Neural cell (in vitro differentiated cells): Measurements from ENCODE around the gene NRXN2. TPM values are rescaled to one million over a fixed set of nuclear protein-coding genes. Genes with fewer than 3 reads are reported as not detected.
A peak's percentile ranks its signal among the peaks of the same experiment; 100 is the strongest.

Source experiments
- H2AFZ ChIP-seq: fragments of 200-600, 300-800 bp; sonication (generic), shearing (Covaris generic); 2 replicates; pipeline ENCODE4 v1.6.0; 2014; ENCODE audit warnings: low read depth, mild to moderate bottlenecking, antibody characterized with exemption, low read length, moderate library complexity
- H3F3A ChIP-seq: fragments of 200-600 bp; shearing (Covaris generic); 2 replicates; pipeline ENCODE4 v1.6.1; 2016; ENCODE audit warnings: mild to moderate bottlenecking, moderate library complexity, mixed read lengths, antibody characterized with exemption, low read length; ENCODE audit not compliant: insufficient read depth, poor library complexity, severe bottlenecking
- H3K27ac ChIP-seq: fragments of 200-600, 300-800 bp; sonication (generic), shearing (Covaris generic); 2 replicates; pipeline ENCODE4 v1.5.1; 2014; ENCODE audit warnings: mild to moderate bottlenecking, low read length, moderate library complexity
- H3K27me3 ChIP-seq: fragments of 300-800, 200-600 bp; sonication (generic), shearing (Covaris generic); 2 replicates; pipeline ENCODE4 v1.6.0; 2014; ENCODE audit warnings: mild to moderate bottlenecking, low read depth, low read length, moderate library complexity; ENCODE audit not compliant: insufficient read depth
- H3K36me3 ChIP-seq: fragments of 300-800, 200-600 bp; sonication (generic), shearing (Covaris generic); 2 replicates; pipeline ENCODE4 v1.5.1; 2014; ENCODE audit warnings: mild to moderate bottlenecking, antibody characterized with exemption, low read length, moderate library complexity; ENCODE audit not compliant: insufficient read depth
- H3K4me2 ChIP-seq: fragments of 300-800, 200-600 bp; sonication (generic), shearing (Covaris generic); 2 replicates; pipeline ENCODE4 v1.6.0; 2014; ENCODE audit warnings: mild to moderate bottlenecking, low read length
- H3K4me3 ChIP-seq: fragments of 300-800, 200-600 bp; sonication (generic), shearing (Covaris generic); 2 replicates; pipeline ENCODE4 v1.5.1; 2014; ENCODE audit warnings: mild to moderate bottlenecking, low read length, moderate library complexity
- H3K79me2 ChIP-seq: fragments of 200-600 bp; shearing (Covaris generic); replicated peaks from 2 replicates; pipeline ENCODE4 v1.6.0; 2014; ENCODE audit warnings: mild to moderate bottlenecking, low read length, moderate library complexity; ENCODE audit not compliant: insufficient read depth
- H3K9ac ChIP-seq: fragments of 300-800, 200-600 bp; sonication (generic), shearing (Covaris generic); 2 replicates; pipeline ENCODE4 v1.6.1; 2016; ENCODE audit warnings: mild to moderate bottlenecking, low read length, mixed read lengths
- H3K9me2 ChIP-seq: fragments of 200-600 bp; shearing (Covaris generic); 2 replicates; pipeline ENCODE4 v1.6.1; 2016; ENCODE audit warnings: mild to moderate bottlenecking, low read length, mixed read lengths; ENCODE audit not compliant: insufficient read depth
- H3K9me3 ChIP-seq: fragments of 200-600, 300-800 bp; sonication (generic), shearing (Covaris generic); 2 replicates; pipeline ENCODE4 v1.6.1; 2016; ENCODE audit warnings: mild to moderate bottlenecking, mixed run types, low read length, moderate library complexity, mixed read lengths
- H4K20me1 ChIP-seq: fragments of 200-600 bp; shearing (Covaris generic); 2 replicates; pipeline ENCODE4 v1.6.1; 2016; ENCODE audit warnings: mild to moderate bottlenecking, mixed run types; ENCODE audit not compliant: insufficient read depth
- EP300 ChIP-seq: fragments of 450-650 bp; conservative IDR thresholded peaks from 2 replicates; pipeline ENCODE4 v1.6.1; 2014; ENCODE audit warnings: antibody characterized with exemption, mild to moderate bottlenecking, moderate library complexity; ENCODE audit not compliant: poor library complexity, severe bottlenecking
- EZH2 ChIP-seq: fragments of 200-600, 300-800 bp; shearing (Covaris generic), sonication (generic); IDR thresholded peaks from 2 replicates; pipeline ENCODE4 v1.6.1; 2014; ENCODE audit warnings: antibody characterized with exemption, low read length, borderline replicate concordance, mild to moderate bottlenecking; ENCODE audit not compliant: insufficient read depth, poor library complexity, severe bottlenecking
- MXI1 ChIP-seq: fragments of 450-650 bp; conservative IDR thresholded peaks from 2 replicates; pipeline ENCODE4 v1.6.1; 2014; ENCODE audit warnings: antibody characterized with exemption, mild to moderate bottlenecking; ENCODE audit not compliant: poor library complexity, severe bottlenecking
- POLR2AphosphoS5 ChIP-seq: IDR thresholded peaks from 2 replicates; pipeline ENCODE4 v1.6.1; 2012
- RAD21 ChIP-seq: fragments of 450-650 bp; conservative IDR thresholded peaks from 2 replicates; pipeline ENCODE4 v1.6.1; 2014; ENCODE audit warnings: antibody characterized with exemption, mild to moderate bottlenecking, moderate library complexity
- REST ChIP-seq: IDR thresholded peaks from 2 replicates; pipeline ENCODE4 v1.6.1; 2012; ENCODE audit warnings: borderline replicate concordance
- SMC3 ChIP-seq: fragments of 450-650 bp; conservative IDR thresholded peaks from 2 replicates; pipeline ENCODE4 v1.6.1; 2014; ENCODE audit warnings: antibody characterized with exemption, mild to moderate bottlenecking, moderate library complexity; ENCODE audit not compliant: poor library complexity
- TAF1 ChIP-seq: IDR thresholded peaks from 2 replicates; pipeline ENCODE4 v1.6.1; 2012; ENCODE audit warnings: low read depth
- polyA plus RNA-seq: library from polyadenylated mRNA; depleted of rRNA; stranded (reverse); fragments of >200 nt; gene quantifications from 2 replicates; pipeline ENCODE4 v1.2.3, GENCODE V29; 2014

NRXN2 gene
- polyA plus RNA-seq, 1 donor from 2014 or later, result 68.0 TPM

- TF ChIP-seq REST, result no peak
- TF ChIP-seq POLR2AphosphoS5, result no peak
- TF ChIP-seq EZH2, result no peak
These were observed 27.0 kb downstream of the NRXN2 start (continued) for GRCh38 chr11:64696045-64696444.

GRCh38 chr11:64695548-64695947 is 27.4 kb downstream of the NRXN2 start:
- H4K20me1 ChIP-seq, result no peaks in the 10 kb centered on the region
- TF ChIP-seq EZH2, result no peak
- TF ChIP-seq TAF1, result no peak
- no peak for TF ChIP-seq POLR2AphosphoS5
- no peak for TF ChIP-seq REST
- TF ChIP-seq RAD21, result no peak
- H3K36me3 ChIP-seq, result no peaks in the 10 kb centered on the region

GRCh38 chr11:64694821-64695365 is 28.1 kb downstream of the NRXN2 start:
- H3F3A ChIP-seq, result no peaks in the 10 kb centered on the region
- H4K20me1 ChIP-seq, result no peaks in the 10 kb centered on the region
- no peak overlapping the region for H2AFZ ChIP-seq
- peak overlapping the region; percentile 43 for H3K9ac ChIP-seq
- H3K27me3 ChIP-seq, result no peaks in the 10 kb centered on the region
- peak overlapping the region; percentile 51 for H3K4me3 ChIP-seq
- H3K36me3 ChIP-seq, result no peaks in the 10 kb centered on the region
- H3K4me2 ChIP-seq, result peak overlapping the region; percentile 43
- peak overlapping the region; percentile 59 for H3K27ac ChIP-seq
- no peaks in the 10 kb centered on the region for H3K9me3 ChIP-seq
- peaks cover 25% of the 10 kb centered on the region for H3K79me2 ChIP-seq
- H3K9me2 ChIP-seq, result no peaks in the 10 kb centered on the region
- TF ChIP-seq RAD21 (peak; percentile 28), EZH2 (no peak), TAF1 (no peak), SMC3 (no peak), MXI1 (peak; percentile 56), EP300 (peak; percentile 20)

More at GRCh38 chr11:64695548-64695947, 27.4 kb downstream of the NRXN2 start:
- Histone ChIP-seq H3K79me2 (peaks cover 31% of the 10 kb centered on the region), H3K9ac (no peak overlapping the region), H2AFZ (no peak overlapping the region), H3K27ac (peak overlapping the region; percentile 28), H3K9me3 (no peaks in the 10 kb centered on the region), H3K4me2 (peak overlapping the region; percentile 43), H3K4me3 (peak overlapping the region; percentile 51), H3K27me3 (no peaks in the 10 kb centered on the region), H3K9me2 (no peaks in the 10 kb centered on the region), H3F3A (no peaks in the 10 kb centered on the region)
